Measurements from ENCODE around the gene ZNF132.
"Not testable (repeated sequence)": the region's sequence is repeated elsewhere in the genome, so short reads cannot be mapped to it uniquely, and the experiment has no call there.

The ZNF132 gene

GRCh38 chr19:58439576-58440554 is at the start of gene ZNF132:
ZNF132 (minus strand) TSS chr19:58440153; CDS start chr19:58439821, 332 bp downstream.
- peak; percentile 94 for DNase-seq

GRCh38 chr19:58484349-58484748 is 44.4 kb upstream of the ZNF132 start:
- not testable (repeated sequence) for DNase-seq

GRCh38 chr19:58483776-58484175 is 43.8 kb upstream of the ZNF132 start:
- no peak for DNase-seq

- no peak for DNase-seq
Measured at GRCh38 chr19:58482372-58482771, 42.4 kb upstream of the ZNF132 start.

DNA sequence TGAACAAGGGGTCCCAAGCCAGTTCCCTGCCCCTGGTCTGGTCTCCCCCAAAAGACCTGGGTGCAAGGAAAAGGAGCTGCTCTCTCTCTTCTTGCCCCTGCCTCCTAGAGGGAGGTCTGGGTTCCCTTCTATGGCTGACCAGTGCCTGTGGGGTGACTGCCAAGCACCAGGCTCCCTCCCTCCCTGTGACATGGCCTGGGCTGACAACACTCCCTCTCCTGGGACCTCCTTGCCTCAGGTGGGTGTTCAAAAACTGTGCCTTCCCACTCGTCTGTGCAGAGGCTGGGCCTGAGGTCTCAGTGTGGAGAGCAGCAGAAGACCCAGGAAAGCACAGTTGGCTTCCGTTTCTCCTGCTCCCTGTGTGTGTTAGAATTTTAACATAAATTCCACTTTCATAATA is 40.9 kb upstream of the ZNF132 start:
- no peak for DNase-seq

DNA sequence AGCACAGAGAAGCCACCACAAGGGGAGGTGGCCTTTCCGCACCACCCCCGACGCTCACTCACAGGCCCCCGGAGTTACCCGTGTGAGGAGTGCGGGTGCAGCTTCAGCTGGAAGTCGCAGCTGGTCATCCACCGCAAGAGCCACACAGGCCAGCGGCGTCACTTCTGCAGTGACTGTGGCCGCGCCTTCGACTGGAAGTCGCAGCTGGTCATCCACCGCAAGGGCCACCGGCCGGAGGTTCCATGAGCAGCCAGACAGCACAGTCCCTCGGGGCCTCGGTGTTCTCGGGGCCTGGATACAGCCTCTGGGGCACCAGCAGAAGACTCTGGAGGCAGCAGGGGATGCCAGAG is 40.5 kb upstream of the ZNF132 start:
- DNase-seq = no peak

- no peak for DNase-seq
Measured at GRCh38 chr19:58479736-58480480, 40.0 kb upstream of the ZNF132 start.

- no peak for DNase-seq
Measured at GRCh38 chr19:58479303-58479702, 39.4 kb upstream of the ZNF132 start.

GRCh38 chr19:58477871-58478270 is 37.9 kb upstream of the ZNF132 start:
- no peak for DNase-seq

DNA sequence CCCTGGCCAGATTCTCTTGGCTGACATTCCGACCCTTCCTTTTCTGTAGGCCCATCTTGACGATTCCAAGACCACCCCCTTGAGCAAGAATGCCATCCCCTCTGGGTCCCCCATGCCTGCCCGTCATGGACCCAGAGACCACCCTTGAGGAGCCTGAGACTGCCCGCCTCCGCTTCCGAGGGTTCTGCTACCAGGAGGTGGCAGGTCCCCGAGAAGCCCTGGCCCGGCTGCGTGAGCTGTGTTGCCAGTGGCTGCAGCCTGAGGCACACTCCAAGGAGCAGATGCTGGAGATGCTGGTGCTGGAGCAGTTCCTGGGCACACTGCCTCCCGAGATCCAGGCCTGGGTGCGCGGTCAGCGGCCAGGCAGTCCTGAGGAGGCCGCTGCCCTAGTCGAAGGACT is 37.2 kb upstream of the ZNF132 start:
- no peak for DNase-seq

GRCh38 chr19:58476498-58477015 is 36.6 kb upstream of the ZNF132 start:
- peak; percentile 2 for DNase-seq

DNA sequence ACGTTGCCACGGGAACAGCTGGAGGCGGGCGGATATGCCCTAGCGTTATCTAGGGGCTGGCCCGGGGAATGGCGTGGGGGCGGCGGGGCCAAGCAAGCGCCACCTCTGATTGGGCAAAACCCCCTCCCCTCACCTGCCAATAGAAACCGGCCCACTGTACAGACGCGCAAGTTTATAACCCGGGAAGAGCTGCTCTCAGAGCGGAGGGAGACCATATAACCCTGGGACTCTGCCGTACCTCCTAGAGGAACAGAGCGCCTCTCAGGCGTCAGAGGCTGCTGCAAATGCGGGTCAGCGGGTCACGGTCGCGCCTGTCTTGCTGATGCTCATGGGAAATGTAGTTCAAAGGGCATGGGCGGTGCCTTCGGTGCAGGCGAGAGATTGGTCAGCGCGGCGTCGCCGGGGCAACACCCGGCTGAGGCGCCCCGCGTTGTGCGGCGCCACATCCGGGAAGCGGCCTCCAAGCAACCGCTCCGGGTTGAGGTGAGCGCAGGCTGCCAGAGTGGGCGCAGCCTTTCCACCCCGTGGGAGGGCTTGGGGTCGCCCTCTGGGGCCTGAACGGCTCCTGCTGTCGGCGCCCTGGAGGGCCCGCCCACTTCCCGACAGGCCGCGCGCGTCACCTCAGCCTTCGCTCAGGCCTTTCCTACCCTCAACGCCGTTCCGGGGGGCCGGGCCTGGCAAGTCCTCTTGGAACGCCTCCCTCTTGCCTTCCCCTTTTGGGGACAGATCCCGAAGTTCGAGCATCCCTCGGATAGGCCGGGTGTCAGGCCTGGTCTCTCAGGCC is 36.0 kb upstream of the ZNF132 start, which contains the start of gene ZNF446:
TSS of gene ZNF446 (plus strand) at position 639 of the 784 bp plus-strand sequence. CDS start 867 bp downstream, outside the sequence.
- DNase-seq = peak; percentile 97

- no peak for DNase-seq
Measured at GRCh38 chr19:58474997-58475713, 35.2 kb upstream of the ZNF132 start.

DNA sequence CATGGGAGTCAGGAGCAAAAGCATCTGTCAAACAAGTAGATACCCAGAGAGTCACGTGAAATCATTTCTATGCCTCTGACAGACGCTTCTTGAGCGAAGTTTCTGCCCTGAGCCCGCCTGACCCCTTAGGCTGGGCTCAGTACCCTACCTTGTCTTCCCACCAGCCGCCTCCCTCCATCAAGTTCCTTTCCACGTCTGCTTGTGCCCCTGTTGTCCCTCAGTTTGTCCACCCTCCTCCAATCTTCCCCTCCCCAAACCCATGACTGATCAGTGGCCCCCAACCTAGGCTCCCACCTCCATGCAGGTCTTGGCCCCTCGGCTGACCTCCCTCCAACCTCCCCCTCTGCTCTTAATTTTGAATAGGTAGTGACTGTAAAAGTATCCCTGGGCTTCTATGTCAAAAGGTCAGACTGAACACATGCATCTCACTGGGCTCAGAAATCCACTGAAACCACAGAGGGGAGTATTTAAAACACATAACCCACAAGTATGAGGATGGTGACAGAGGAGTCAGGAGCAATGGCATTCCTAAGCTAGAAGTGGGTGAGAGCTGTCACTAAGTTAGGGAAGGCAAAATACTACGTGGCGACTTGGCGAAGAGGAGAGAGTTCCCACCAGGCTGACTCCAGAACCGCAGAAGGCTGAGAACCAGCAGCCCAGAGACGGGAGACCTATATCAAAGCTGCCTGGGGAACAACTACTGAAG is 34.5 kb upstream of the ZNF132 start:
- no peak for DNase-seq

GRCh38 chr19:58473775-58474174 is 33.8 kb upstream of the ZNF132 start:
- no peak for DNase-seq

DNA sequence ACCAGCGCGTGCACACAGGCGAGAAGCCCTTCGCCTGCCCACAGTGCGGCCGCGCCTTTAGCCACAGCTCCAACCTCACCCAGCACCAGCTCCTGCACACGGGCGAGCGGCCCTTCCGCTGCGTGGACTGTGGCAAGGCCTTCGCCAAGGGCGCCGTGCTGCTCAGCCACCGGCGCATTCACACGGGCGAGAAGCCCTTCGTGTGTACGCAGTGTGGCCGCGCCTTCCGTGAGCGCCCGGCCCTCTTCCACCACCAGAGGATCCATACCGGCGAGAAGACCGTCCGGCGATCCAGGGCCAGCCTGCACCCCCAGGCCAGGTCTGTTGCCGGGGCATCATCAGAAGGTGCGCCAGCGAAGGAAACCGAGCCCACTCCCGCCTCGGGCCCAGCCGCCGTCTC is 31.8 kb upstream of the ZNF132 start:
- DNase-seq = no peak

- DNase-seq = not testable (repeated sequence)
Measured at GRCh38 chr19:58470837-58471543, 31.0 kb upstream of the ZNF132 start.

DNA sequence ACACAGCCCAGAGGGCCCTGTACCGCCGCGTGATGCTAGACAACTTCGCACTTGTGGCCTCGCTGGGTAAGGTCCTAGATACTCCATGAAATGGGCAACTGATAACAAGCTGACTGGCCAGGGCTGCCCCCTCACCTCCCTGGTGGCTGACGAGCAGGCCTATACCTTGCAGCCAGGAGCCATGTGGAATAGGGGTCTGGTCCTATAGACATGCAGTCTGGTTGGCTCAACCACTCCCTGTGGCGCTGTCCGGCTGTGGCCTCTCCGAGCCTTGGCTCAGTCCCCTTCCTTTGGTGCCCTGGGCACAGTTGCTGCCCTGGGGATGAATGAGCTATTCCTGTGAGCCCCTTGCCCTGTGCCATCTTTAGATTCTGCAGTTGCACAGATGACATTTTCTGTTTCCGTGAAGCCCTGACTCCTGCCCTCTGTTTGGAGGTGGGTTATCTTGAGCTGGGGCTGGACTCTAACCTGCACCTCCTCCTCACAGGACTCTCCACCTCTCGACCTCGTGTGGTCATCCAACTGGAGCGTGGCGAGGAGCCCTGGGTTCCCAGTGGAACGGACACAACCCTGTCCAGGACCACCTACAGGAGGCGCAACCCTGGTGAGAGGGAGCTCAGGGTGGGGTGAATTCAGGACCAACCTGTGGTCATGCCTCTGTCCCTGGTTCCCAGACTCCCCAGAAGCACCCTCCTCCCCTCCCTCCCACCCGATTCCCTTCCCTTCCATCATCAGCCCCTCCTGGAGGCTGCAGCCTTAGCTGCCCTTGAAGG is 29.5 kb upstream of the ZNF132 start:
- DNase-seq = no peak

- DNase-seq = no peak
Measured at GRCh38 chr19:58468216-58468839, 28.4 kb upstream of the ZNF132 start.

Measured in NCI-H510A treated with DMSO at 0.1 percent for 48 hours (cell line).